Urothelium cell line (cell line): ENCODE data around the gene SFSWAP.
A peak's percentile ranks its signal among the peaks of the same experiment; 100 is the strongest.
"Not testable (repeated sequence)": the region's sequence is repeated elsewhere in the genome, so short reads cannot be mapped to it uniquely, and the experiment has no call there.

Experiments used
- DNase-seq: peaks from one replicate; pipeline ENCODE4 v3.0.0; 2011; ENCODE audit warnings: low spot score, mixed read lengths
- FAIRE-seq: peaks from 2 replicates; lab custom pipeline; 2011; peaks lifted over from hg19 to GRCh38; lab: Jason Lieb, UNC

SFSWAP gene

GRCh38 chr12:131735153-131735456, 24.2 kb downstream of the SFSWAP start:
- no peak for FAIRE-seq

GRCh38 chr12:131735476-131736445, 24.9 kb downstream of the SFSWAP start:
- no peak for DNase-seq

More at GRCh38 chr12:131735153-131735456, 24.2 kb downstream of the SFSWAP start:
- DNase-seq: no peak

GRCh38 chr12:131736446-131737149, 25.7 kb downstream of the SFSWAP start:
- no peak for DNase-seq
- no peak for FAIRE-seq

More at GRCh38 chr12:131735476-131736445, 24.9 kb downstream of the SFSWAP start:
- FAIRE-seq: no peak

GRCh38 chr12:131737150-131737827, 26.4 kb downstream of the SFSWAP start:
- DNase-seq (peak; percentile 85), FAIRE-seq (peak; percentile 55)

DNA sequence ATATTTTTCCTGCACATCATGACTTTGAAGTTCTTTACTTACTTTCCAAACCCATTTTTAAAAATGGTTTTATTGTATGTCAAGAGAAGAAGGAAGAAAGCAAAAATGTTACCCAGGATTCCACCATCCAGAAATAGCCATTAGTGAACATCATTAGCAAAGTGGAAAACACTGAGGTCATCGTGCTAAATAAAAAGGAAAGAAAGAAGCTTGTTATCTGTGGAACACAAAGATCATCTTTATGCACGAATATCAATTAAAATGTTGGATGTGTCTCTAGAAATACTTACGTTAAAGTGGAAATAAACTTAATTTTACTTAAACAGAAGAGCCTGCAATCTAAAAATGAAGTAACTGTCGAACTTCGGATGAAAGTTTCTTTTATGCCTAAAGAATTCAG, 27.3 kb downstream of the SFSWAP start:
- DNase-seq (no peak), FAIRE-seq (no peak)

- no peak for DNase-seq
- FAIRE-seq: no peak
Measured at GRCh38 chr12:131740626-131741025, 29.7 kb downstream of the SFSWAP start.

DNA sequence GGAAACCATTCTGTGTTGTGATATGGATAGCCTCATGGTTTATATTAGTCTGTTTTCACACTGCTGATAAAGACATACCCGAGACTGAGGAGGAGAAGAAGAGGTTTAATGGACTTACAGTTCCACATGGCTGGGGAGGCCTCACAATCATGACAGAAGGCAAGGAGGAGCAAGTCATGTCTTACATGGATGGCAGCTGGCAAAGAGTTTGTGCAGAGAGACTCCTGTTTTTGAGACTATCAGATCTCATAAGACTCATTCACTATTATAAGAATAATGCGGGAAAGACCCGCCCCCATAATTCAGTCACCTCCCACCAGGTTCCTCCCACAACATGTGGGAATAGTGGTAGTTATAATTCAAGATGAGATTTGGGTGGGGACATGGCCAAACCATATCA, 31.9 kb downstream of the SFSWAP start:
- FAIRE-seq: not testable (repeated sequence)

DNA sequence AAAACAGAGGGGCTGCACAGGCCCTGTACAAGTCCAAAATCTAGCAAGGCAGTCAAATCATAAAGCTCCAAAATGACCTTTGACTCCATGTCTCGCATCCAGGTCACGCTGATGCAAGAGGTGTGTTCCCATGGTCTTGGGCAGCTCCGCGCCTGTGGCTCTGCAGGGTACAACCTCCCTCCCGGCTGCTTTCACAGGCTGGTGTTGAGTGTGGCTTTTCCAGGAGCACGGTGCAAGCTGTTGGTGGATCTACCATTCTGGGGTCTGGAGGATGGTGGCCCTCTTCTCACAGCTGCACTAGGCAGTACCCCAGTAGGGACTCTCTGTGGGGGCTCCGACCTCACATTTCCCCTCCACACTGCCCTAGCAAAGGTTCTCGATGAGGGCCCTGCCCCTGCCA, 32.5 kb downstream of the SFSWAP start:
- FAIRE-seq: peak; percentile 32
- DNase-seq: not testable (repeated sequence)

More for the DNA sequence above, 31.9 kb downstream of the SFSWAP start:
- not testable (repeated sequence) for DNase-seq

- not testable (repeated sequence) for DNase-seq, FAIRE-seq
Measured at GRCh38 chr12:131743880-131744279, 33.0 kb downstream of the SFSWAP start.

- FAIRE-seq, DNase-seq: not testable (repeated sequence)
Measured at GRCh38 chr12:131744675-131745074, 33.8 kb downstream of the SFSWAP start.

GRCh38 chr12:131745706-131746105, 34.8 kb downstream of the SFSWAP start:
- FAIRE-seq (no peak), DNase-seq (no peak)

- no peak for FAIRE-seq
- DNase-seq: no peak
Measured at GRCh38 chr12:131747276-131748177, 36.6 kb downstream of the SFSWAP start.

GRCh38 chr12:131749618-131750315, 38.9 kb downstream of the SFSWAP start:
- FAIRE-seq: no peak
- no peak for DNase-seq

DNA sequence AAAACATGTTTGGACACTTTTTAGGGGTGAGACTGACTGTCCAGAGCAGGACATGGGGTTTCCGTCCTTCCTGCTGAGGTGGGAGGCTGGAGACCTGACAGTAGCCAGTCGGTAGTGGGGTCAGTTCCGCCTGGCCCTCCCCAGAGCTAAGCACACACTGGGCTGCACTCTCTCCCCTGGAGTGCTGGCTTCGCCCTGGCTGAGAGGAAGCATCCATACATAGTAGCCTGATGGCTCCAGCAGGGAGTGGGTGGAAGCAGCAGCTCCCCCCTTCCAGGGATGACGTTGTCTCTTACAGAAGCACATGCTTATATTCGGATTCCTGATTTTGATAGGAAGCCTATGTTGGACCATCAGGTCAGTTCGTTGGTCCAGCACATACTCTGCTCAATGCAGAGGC, 40.4 kb downstream of the SFSWAP start:
- FAIRE-seq (no peak), DNase-seq (no peak)

- DNase-seq (no peak), FAIRE-seq (no peak)
Measured at GRCh38 chr12:131752451-131752850, 41.6 kb downstream of the SFSWAP start.

DNA sequence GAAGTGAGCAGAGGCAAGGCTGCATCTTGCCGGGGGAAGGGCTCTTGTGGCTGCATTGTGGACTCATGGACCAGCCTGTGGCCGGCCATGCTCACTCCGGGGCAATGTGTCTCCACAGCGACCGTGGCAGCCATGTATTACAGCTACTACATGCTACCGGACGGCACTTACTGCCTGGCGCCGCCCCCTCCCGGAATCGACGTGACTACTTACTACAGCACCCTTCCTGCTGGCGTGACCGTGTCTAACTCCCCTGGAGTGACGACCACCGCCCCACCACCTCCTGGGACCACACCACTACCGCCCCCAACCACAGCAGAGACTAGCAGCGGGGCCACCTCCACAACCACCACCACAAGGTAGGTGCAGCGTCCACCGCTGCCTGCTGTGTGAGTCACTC, 42.1 kb downstream of the SFSWAP start:
- FAIRE-seq (no peak), DNase-seq (no peak)

GRCh38 chr12:131753757-131754156, 42.9 kb downstream of the SFSWAP start:
- FAIRE-seq (no peak), DNase-seq (no peak)

GRCh38 chr12:131754184-131754583, 43.3 kb downstream of the SFSWAP start:
- no peak for DNase-seq
- FAIRE-seq: no peak

DNA sequence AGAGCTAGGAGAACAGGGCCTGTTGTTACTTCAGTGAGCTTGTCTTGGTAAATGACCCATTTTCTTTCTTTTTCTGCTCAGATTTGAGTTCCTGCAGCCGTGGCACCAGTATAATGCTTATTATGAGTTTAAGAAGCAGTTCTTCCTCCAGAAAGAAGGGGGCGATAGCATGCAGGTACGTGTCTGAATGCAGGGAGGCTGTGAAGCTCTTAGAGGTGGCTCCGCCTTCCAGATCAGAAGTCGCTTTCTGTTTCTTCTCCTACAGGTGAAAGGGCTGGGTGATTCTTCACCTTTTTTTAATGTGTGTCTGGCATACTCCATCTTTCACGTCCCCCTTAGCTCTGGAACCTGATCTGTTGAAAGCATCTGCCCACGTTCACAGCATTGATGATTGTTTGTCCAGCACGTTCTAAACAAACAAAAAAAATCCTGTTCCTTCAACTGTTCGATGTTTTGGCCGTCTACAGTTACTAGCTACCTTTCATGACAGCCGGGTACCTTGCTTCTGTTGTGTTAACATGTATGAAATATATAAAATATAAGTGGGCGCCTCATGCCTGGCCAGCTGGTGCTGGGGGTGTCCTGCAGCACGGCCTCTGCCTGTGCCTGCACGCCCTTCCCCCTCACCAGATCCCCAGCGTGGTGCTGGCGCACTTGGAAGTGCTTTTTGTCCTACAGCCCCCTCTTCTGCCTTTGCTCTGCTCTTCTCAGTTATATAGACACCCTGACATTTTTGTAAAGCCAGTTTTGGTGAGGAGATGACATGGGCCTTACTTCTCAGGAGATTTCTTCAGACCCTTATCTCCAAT, 44.6 kb downstream of the SFSWAP start:
- FAIRE-seq (no peak), DNase-seq (peak; percentile 55)
